Activated CD8-positive, alpha-beta memory T cell treated with anti-CD3 and anti-CD28 coated beads for 24 hours (primary cell): ENCODE measurements around the gene SLC9A3.
A peak's percentile ranks its signal among the peaks of the same experiment; 100 is the strongest.

Experiments
- DNase-seq: peaks from one replicate; pipeline ENCODE4 v3.0.0-alpha.2; 2020

The SLC9A3 gene

GRCh38 chr5:472656-473550, 51.3 kb downstream of the SLC9A3 start:
- peak; percentile 97 for DNase-seq

GRCh38 chr5:472076-472655, 52.1 kb downstream of the SLC9A3 start:
- peak; percentile 78 for DNase-seq

- DNase-seq, result no peak
Measured at GRCh38 chr5:471750-472058, 52.5 kb downstream of the SLC9A3 start.

GRCh38 chr5:470961-471749, 53.1 kb downstream of the SLC9A3 start:
- DNase-seq, result no peak

GRCh38 chr5:469752-470483, 54.3 kb downstream of the SLC9A3 start:
- no peak for DNase-seq

GRCh38 chr5:468401-468800, 55.8 kb downstream of the SLC9A3 start:
- DNase-seq, result no peak

GRCh38 chr5:466661-467310, 57.5 kb downstream of the SLC9A3 start:
- DNase-seq, result no peak

GRCh38 chr5:465591-466403, 58.5 kb downstream of the SLC9A3 start:
- DNase-seq, result no peak

- no peak for DNase-seq
Measured at GRCh38 chr5:464843-465590, 59.2 kb downstream of the SLC9A3 start.

GRCh38 chr5:464446-464842, 59.8 kb downstream of the SLC9A3 start:
- no peak for DNase-seq

GRCh38 chr5:463952-464351, 60.3 kb downstream of the SLC9A3 start:
- DNase-seq, result peak; percentile 86

GRCh38 chr5:463301-463700, 60.9 kb downstream of the SLC9A3 start:
- DNase-seq, result no peak

GRCh38 chr5:462051-462481, 62.2 kb downstream of the SLC9A3 start:
- DNase-seq, result no peak

- no peak for DNase-seq
Measured at GRCh38 chr5:460273-460625, 64.0 kb downstream of the SLC9A3 start.

GRCh38 chr5:459562-460272, 64.5 kb downstream of the SLC9A3 start:
- DNase-seq, result no peak

GRCh38 chr5:458547-459353, 65.5 kb downstream of the SLC9A3 start:
- DNase-seq, result peak; percentile 88

- DNase-seq, result no peak
Measured at GRCh38 chr5:457195-457961, 66.9 kb downstream of the SLC9A3 start.

- no peak for DNase-seq
Measured at GRCh38 chr5:456351-457194, 67.7 kb downstream of the SLC9A3 start.
